ENCODE data around the gene OGN. TPM values are rescaled to one million over a fixed set of nuclear protein-coding genes. Genes with fewer than 3 reads are reported as not detected.

The OGN gene
- total RNA-seq, 1 donor, result 0.21 TPM

DNA sequence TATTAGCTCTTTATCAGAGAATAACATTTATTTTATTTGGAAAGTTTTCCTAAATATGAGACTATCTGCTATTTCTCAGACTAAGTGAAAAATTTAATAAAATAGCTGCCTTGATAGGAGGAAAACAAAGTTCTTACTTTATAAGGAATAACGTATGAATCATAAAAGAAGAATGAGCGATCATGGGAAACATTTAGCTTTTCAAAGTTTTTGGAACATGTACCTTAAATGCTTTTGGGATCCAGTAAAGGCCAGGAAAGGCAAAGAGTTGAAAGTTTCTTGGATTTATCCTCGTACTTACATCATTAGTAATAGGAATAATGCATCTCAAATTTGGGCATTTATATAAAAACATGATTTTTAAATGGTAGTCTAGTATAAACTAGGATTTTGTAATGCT lies 19.4 kb downstream of the OGN start:
- Histone ChIP-seq H3K4me1 (ENCODE audit: insufficient read depth, low read length) (no peaks in the 10 kb centered on the region), H3K4me3 (ENCODE audit: low read length) (no peak overlapping the region)

DNA sequence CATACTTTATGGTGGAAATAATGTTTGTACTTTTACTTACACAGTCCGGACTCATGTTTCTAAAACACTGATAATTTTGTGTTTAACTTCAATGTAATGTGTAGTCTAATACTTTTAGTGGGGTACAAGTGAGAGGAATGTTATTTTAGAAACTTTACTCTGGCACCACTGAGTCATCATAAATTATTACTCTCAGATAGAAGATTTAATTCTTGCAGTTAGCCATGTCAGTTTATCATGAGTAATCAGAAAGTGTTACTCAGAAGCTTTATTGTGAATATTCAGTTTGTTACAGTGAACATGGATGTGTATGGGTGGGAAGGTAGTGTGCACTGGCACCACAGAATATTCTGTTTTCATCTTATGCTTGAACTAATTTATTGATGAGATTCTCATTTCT lies 20.0 kb downstream of the OGN start:
- no peak overlapping the region for H3K4me3 ChIP-seq (ENCODE audit: low read length)
- no peaks in the 10 kb centered on the region for H3K4me1 ChIP-seq (ENCODE audit: insufficient read depth, low read length)
- H3K9me3 ChIP-seq (ENCODE audit: low read depth, low read length), result no peaks in the 10 kb centered on the region
- no peaks in the 10 kb centered on the region for H3K27me3 ChIP-seq (ENCODE audit: insufficient read depth, low read length)

More for the DNA sequence above, 19.4 kb downstream of the OGN start:
- no peaks in the 10 kb centered on the region for H3K27me3 ChIP-seq (ENCODE audit: insufficient read depth, low read length)
- no peaks in the 10 kb centered on the region for H3K9me3 ChIP-seq (ENCODE audit: low read depth, low read length)

DNA sequence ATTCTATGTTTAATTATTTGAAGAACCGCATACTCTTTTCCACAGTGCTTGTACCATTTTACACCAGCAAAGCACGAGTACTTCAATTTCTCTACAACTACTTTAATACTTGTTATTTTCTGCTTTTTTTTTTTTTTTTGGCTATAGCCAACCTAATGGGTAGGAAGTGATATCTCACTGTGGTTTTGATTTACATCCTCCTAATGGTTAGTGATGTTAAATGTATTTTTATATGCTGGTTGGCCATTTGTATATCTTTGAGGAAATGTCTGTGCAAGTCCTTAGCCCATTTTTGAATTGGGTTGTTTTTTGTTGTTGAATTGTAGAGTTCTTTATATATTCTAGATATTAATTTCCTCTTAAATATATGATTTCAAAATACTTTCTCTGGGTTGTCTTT lies 22.6 kb downstream of the OGN start:
- no peak overlapping the region for H3K4me3 ChIP-seq (ENCODE audit: low read length)
- no peaks in the 10 kb centered on the region for H3K27me3 ChIP-seq (ENCODE audit: insufficient read depth, low read length)
- H3K4me1 ChIP-seq (ENCODE audit: insufficient read depth, low read length), result no peaks in the 10 kb centered on the region
- no peaks in the 10 kb centered on the region for H3K9me3 ChIP-seq (ENCODE audit: low read depth, low read length)

DNA sequence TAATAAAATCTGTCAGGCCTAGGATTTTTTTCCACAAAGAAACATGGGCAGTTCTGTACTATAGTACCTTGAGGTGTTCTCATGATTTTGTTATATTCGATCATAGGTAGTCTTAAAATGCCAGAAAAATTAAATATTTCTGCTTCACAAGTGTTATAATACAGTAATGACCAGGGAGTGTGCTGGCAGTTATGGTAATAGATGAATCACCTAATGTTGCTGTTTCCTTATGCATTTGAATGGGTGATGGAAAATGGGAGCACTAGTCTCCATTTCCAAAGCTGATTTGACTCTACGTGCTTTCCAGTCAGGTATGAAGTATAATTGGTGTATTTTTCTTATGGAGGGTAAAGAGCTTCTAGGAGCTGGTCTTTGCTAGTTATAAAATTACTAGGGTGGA lies 23.8 kb downstream of the OGN start:
- Histone ChIP-seq H3K4me3 (ENCODE audit: low read length) (no peak overlapping the region), H3K27me3 (ENCODE audit: insufficient read depth, low read length) (no peaks in the 10 kb centered on the region)

DNA sequence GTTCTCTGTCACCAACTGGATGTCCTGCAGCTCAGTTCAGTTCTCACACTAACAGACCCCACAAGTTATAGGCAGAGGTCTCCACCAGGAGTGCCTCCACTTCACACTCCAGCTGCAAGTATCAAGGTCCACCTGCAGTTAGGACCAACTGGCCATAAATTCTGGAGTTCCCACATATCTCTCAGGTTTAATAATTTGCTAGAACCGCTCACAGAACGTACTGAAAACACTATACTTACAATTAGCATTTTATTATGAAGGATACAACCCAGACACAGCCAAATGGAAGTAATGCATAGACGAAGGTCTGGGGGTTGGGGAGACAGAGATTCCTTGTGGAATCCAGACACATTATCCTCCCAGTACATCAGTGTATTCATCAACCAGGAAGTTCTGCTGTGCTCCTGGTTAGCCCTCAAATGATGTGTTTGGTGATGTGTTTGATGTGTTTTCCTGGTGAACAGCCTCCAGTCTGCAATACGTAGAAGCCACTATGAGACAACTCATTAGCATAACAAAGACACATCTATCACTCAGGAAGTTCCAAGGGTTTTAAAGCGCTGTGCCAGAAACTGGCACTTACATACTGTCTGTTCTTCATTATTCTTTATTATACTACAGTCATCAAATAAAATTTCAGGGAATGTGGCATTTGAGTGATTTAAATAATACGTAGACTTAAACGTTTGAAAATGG lies 25.4 kb downstream of the OGN start:
- no peaks in the 10 kb centered on the region for H3K27me3 ChIP-seq (ENCODE audit: insufficient read depth, low read length)
- H3K9me3 ChIP-seq (ENCODE audit: low read depth, low read length), result peaks cover 5% of the 10 kb centered on the region
- H3K4me1 ChIP-seq (ENCODE audit: insufficient read depth, low read length), result no peaks in the 10 kb centered on the region
- H3K4me3 ChIP-seq (ENCODE audit: low read length), result no peak overlapping the region

More for the DNA sequence above, 23.8 kb downstream of the OGN start:
- no peaks in the 10 kb centered on the region for H3K9me3 ChIP-seq (ENCODE audit: low read depth, low read length)
- no peaks in the 10 kb centered on the region for H3K4me1 ChIP-seq (ENCODE audit: insufficient read depth, low read length)

DNA sequence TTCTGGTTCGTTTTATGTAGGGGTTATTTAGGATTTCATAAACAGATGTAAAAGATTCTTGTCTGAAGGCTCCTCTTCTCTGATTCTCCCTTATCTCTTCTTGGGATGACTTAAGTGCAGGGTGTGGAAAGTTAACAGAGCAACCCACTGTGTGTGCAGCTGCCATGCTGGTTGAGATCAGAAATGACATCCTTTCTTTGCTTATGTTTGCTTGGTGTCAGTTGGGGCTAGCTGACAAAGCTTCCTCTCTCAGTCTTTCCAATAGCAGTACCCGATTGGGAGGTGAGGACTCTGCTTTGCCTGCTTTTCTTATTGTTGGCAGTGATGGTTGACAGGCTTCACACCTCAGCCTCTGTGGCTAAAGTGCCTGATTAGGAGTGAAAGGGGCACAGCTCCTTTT lies 26.5 kb downstream of the OGN start:
- Histone ChIP-seq H3K4me3 (ENCODE audit: low read length) (no peak overlapping the region), H3K4me1 (ENCODE audit: insufficient read depth, low read length) (no peaks in the 10 kb centered on the region), H3K9me3 (ENCODE audit: low read depth, low read length) (peaks cover 5% of the 10 kb centered on the region), H3K27me3 (ENCODE audit: insufficient read depth, low read length) (no peaks in the 10 kb centered on the region)

DNA sequence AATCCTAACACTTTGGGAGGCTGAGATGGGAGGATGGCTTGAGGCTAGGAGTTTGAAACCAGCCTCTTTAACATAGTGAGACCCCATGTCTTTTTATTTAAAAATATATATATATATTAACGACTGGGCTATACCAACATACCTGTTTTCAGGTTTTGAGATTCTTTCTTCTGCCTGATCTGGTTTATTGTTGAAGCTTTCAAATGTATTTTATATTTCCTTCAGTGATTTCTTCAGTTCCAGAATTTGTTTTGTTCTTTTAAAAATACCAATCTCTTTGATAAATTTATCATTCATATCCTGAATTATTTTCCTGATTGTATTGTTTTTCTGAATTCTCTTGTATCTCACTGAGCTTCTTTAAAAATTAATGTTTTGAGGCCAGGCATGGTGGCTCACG lies 31.2 kb downstream of the OGN start:
- Histone ChIP-seq H3K4me3 (ENCODE audit: low read length) (no peak overlapping the region), H3K4me1 (ENCODE audit: insufficient read depth, low read length) (no peaks in the 10 kb centered on the region), H3K27me3 (ENCODE audit: insufficient read depth, low read length) (no peaks in the 10 kb centered on the region), H3K9me3 (ENCODE audit: low read depth, low read length) (peaks cover 13% of the 10 kb centered on the region)

DNA sequence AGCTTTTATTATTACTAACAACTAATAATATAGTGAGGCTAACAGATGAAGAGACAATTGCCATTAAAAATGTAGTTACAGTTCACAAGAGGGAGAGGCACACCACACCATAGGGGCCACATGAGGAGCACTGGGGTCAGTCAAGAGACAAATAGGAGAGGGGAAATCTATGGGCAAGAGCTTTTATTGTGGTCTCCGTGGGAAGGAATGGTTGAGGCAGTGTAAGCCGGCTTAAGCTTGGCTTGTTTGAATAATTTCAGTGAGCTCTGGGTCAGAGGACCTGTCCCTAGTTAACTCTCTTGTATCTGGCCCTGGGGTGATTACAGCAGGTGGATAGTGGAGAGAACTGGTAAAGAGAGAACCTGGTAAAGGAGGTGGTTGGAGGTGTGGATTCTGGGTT lies 35.3 kb downstream of the OGN start:
- H3K27me3 ChIP-seq (ENCODE audit: insufficient read depth, low read length), result no peaks in the 10 kb centered on the region
- no peaks in the 10 kb centered on the region for H3K4me1 ChIP-seq (ENCODE audit: insufficient read depth, low read length)
- peaks cover 8% of the 10 kb centered on the region for H3K9me3 ChIP-seq (ENCODE audit: low read depth, low read length)
- no peak overlapping the region for H3K4me3 ChIP-seq (ENCODE audit: low read length)

DNA sequence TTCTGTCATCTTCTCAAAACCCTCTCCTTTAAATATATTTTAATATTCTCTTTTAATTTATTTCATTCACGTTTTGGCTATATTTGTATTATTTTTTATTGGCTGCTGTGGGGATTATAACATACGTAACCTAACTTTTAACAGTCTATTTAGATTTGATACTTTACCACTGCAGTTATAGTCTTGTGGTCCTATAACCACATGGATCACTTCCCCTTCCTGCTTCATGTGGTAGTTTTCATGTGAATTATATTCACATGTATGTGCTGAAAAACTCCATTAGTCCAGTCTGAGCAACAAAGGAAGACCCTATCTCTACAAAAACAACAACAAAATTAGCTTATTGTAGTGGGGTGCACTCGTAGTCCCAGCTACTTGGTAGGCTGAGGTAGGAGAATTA lies 44.3 kb downstream of the OGN start:
- no peak overlapping the region for H3K4me3 ChIP-seq (ENCODE audit: low read length)
- no peaks in the 10 kb centered on the region for H3K4me1 ChIP-seq (ENCODE audit: insufficient read depth, low read length)
- no peaks in the 10 kb centered on the region for H3K9me3 ChIP-seq (ENCODE audit: low read depth, low read length)
- H3K27me3 ChIP-seq (ENCODE audit: insufficient read depth, low read length), result no peaks in the 10 kb centered on the region

DNA sequence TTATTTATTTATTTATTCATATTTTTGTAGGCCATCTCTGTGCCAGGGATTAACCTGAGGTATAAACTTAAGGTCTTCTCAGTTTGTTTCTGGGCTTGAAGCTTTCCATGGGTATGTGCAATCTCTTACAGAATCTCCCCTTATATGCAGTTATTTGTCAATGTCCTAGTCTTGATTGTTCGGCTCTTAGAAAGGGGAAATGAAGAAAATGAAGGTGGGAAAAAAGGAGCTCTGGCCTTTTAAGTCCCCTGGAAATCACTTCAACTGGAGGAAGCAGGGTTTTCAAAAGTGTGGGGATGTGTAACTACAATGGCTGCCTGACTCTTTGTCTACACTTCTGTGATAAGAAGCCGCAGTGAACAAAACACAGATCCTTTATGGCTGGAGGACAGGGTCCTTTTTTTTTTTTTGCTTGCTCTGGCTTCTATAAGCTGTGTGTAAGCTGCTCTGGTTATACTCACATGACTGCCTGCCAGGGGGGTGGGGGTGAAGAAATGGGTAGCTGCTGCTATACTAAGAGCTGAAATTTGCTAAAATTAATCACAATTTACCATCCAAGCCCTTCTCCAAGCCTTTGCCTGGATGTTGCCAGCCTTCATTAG lies 44.9 kb downstream of the OGN start:
- H3K27me3 ChIP-seq (ENCODE audit: insufficient read depth, low read length), result no peaks in the 10 kb centered on the region
- no peaks in the 10 kb centered on the region for H3K4me1 ChIP-seq (ENCODE audit: insufficient read depth, low read length)
- H3K4me3 ChIP-seq (ENCODE audit: low read length), result no peak overlapping the region
- H3K9me3 ChIP-seq (ENCODE audit: low read depth, low read length), result no peaks in the 10 kb centered on the region

DNA sequence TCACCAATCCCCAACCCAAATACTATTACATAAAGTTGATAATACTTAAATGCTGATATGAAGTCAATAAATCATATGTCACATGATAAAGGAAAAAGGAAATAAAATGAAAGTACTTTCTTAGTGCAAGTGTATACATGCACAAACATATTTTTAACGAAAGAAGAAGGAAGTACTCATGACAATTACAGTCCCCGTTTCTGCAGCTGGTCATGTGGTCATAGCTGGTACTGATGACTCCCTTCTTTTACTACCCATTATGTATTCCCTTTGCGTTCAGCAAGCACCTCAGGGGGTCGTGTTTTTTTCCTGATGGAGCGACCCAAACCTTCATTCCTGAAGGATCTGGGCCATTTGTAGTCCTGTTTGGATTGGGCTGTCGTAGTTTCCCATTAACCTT lies 51.3 kb downstream of the OGN start:
- Histone ChIP-seq H3K4me3 (ENCODE audit: low read length) (no peak overlapping the region), H3K27me3 (ENCODE audit: insufficient read depth, low read length) (no peaks in the 10 kb centered on the region), H3K9me3 (ENCODE audit: low read depth, low read length) (no peaks in the 10 kb centered on the region), H3K4me1 (ENCODE audit: insufficient read depth, low read length) (peaks cover 5% of the 10 kb centered on the region)

DNA sequence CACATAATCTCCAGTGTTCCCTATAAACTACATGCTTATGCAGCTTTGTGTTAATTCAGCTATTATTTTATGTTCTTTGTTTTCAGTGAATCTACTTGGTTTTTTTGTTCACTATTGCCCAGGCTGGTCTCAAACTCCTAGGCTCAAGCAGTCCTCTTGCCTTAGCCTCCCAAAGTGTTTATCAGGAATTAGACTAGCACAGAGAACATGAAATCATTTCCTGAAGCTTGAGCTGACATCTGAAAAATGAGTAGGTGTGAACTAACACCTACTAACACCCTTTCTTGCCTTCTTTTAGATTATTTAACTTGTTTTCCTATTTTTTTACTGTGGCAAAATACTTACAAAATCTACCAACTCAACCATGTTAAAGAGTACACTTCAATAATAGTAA lies 53.6 kb downstream of the OGN start:
- Histone ChIP-seq H3K4me3 (ENCODE audit: low read length) (no peak overlapping the region), H3K4me1 (ENCODE audit: insufficient read depth, low read length) (peaks cover 5% of the 10 kb centered on the region), H3K9me3 (ENCODE audit: low read depth, low read length) (no peaks in the 10 kb centered on the region), H3K27me3 (ENCODE audit: insufficient read depth, low read length) (no peaks in the 10 kb centered on the region)

DNA sequence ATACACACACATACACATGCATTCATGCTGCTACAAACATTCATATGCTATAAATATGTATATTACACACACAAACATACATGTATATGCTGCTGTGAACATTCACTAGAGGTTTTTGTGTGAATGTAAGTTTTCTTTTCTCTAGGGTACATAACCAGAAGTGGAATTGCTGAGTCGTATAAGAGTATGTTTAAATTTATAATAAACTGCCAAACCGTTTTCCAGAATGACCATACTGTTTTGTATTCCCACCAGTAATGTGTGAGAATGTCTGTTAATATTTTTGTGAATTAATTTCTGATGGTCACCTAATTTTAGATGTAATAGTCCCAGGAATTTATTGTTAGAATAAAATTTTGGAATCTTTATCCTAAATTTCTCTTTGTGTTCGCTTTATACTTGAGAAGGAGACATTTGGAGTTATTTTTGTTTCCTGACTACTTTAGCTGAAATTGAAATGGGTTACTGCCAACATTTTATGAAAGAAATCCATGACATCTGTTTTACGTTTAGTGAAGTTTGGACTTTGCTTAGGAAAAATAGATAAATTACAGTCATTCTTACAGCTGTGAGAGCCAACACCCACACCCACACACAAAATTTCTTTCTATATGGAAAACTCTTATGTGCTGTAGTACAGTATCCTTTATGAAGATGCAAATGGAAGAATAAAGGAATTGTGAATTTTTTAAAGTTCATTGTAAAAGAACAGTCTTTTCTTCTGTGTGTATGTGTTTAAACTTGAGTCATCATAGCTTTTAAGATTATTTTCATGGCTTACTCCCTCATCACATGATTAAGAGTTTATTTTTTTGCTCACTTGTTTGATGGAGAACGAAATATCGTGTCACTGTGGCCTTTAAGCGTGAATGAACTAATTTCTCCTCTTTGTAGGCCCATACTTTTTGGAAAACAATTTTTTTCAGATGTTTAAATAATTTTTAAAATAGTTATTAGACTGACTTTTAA lies 54.3 kb downstream of the OGN start:
- Histone ChIP-seq H3K4me3 (ENCODE audit: low read length) (no peak overlapping the region), H3K9me3 (ENCODE audit: low read depth, low read length) (no peaks in the 10 kb centered on the region), H3K4me1 (ENCODE audit: insufficient read depth, low read length) (peaks cover 5% of the 10 kb centered on the region), H3K27me3 (ENCODE audit: insufficient read depth, low read length) (no peaks in the 10 kb centered on the region)

DNA sequence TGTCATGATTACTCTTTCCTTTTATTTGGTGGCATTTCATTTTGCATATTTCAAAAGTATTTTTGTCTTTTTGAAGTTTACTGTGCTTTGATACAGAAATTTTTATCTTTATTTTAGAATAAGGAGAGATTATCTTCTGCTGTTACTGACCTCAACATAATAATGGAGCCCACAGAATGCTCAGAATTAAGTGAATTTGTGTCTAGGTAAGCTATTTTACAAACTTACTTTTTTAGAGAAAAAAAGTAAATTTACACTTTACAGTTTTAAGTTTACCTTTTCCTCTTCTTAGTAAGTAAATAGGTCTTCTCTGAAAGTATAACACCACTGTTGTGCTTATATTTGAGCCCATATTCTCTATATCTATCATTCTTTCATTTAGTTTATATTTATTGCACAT lies 58.8 kb downstream of the OGN start:
- no peaks in the 10 kb centered on the region for H3K27me3 ChIP-seq (ENCODE audit: insufficient read depth, low read length)
- no peaks in the 10 kb centered on the region for H3K4me1 ChIP-seq (ENCODE audit: insufficient read depth, low read length)
- no peak overlapping the region for H3K4me3 ChIP-seq (ENCODE audit: low read length)
- H3K9me3 ChIP-seq (ENCODE audit: low read depth, low read length), result no peaks in the 10 kb centered on the region

DNA sequence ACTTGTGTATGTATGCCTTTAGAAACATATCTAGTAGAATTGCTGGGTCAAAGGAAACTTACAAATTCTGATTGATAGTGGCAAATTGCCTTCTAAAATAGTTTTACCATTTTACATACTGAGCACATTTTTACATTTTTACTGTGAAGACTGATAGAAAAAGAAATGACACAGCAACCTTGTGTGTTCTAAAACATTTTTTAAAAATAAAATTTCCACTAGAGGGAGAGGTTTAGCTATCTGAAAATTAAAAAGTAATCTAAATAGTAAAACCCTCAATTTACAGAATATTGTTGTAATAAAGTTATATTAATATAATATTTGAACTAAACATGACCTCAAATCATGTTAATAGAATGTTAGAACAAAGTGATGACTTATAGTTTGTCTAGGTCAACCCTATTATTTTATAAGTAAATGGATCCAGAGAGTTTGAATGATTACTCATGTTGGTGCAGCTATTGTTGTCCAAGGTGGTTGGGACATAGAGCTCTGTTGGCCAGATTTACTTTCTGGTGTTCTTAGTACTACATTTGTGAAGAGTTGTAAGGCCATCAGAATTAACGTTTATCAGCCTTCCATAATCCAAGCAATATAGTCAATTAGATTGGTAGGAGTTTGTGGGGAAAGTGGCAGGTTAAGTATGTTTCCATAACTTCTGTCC lies 61.4 kb downstream of the OGN start:
- Histone ChIP-seq H3K4me3 (ENCODE audit: low read length) (no peak overlapping the region), H3K4me1 (ENCODE audit: insufficient read depth, low read length) (no peaks in the 10 kb centered on the region), H3K9me3 (ENCODE audit: low read depth, low read length) (no peaks in the 10 kb centered on the region), H3K27me3 (ENCODE audit: insufficient read depth, low read length) (no peaks in the 10 kb centered on the region)

Measured in mononuclear cell (primary cell).